Thyroid gland (tissue), 4 donors: Measurements from ENCODE around the gene SUPT3H. TPM values are rescaled to one million over a fixed set of nuclear protein-coding genes. Genes with fewer than 3 reads are reported as not detected.

Source experiments
- DNase-seq, 2 donors: peaks; one replicate each; pipeline ENCODE4 v3.0.0-alpha.2; 2019
- H3K27ac ChIP-seq, 3 donors: fragments of 200-600 bp; sonication (generic); 1 replicate in 2 of 3; 2 replicates in 1 of 3; pipeline ENCODE4 v1.5.1; 2016 to 2019; ENCODE audit warnings: mild to moderate bottlenecking in 1 of 3, moderate library complexity in 1 of 3
- H3K27me3 ChIP-seq: fragments of 200-600 bp; sonication (generic); one replicate; pipeline ENCODE4 v1.5.1; 2019
- H3K36me3 ChIP-seq, 2 donors: fragments of 200-600 bp; sonication (generic); one replicate each; pipeline ENCODE4 v1.5.1; 2016 to 2019
- H3K4me1 ChIP-seq, 2 donors: fragments of 200-600 bp; sonication (generic); one replicate each; pipeline ENCODE4 v1.5.1; 2017 to 2019
- H3K4me3 ChIP-seq, 3 donors: fragments of 200-600 bp; sonication (generic); replicated peaks in 1 of 3; 1 replicate in 2 of 3; 2 replicates in 1 of 3; pipeline ENCODE4 v1.5.1; 2016; ENCODE audit warnings: mild to moderate bottlenecking in 1 of 3
- H3K9me3 ChIP-seq: fragments of 200-600 bp; sonication (generic); one replicate; pipeline ENCODE4 v1.5.1; 2017
- CTCF ChIP-seq, 6 experiments: fragments of 200-600 bp in 3 of 6; fragments of 450-650 bp in 3 of 6; sonication (generic) in 3 of 6; IDR thresholded peaks; one replicate each; pipeline ENCODE4 v1.5.1; 2016 to 2019; ENCODE audit warnings: antibody characterized with exemption in 6 of 6, mild to moderate bottlenecking in 2 of 6, inconsistent platforms in 1 of 6, moderate library complexity in 1 of 6
- POLR2A ChIP-seq, 2 donors: fragments of 450-650 bp; IDR thresholded peaks; one replicate each; pipeline ENCODE4 v1.6.1; 2017; ENCODE audit warnings: antibody characterized with exemption in 2 of 2, mild to moderate bottlenecking in 2 of 2, moderate library complexity in 1 of 2
- WGBS, 2 donors: methylation state at CpG; one replicate each; pipeline ENCODE4 v1.1.5; 2017; 5-methylcytosine and 5-hydroxymethylcytosine counted together
- intact Hi-C: fragments of 100-400 bp; cut with DNase I; formaldehyde crosslinking; loops from one replicate; pipeline ENCODE4 v1.15.1; 2023
- total RNA-seq, 4 donors: library from RNA; depleted of rRNA; stranded (reverse); fragments of >200 nt; gene quantifications; one replicate each; pipeline ENCODE4 v1.2.3, GENCODE V29; 2016

Gene SUPT3H
- total RNA-seq, 4 donors from 2014 or later, result 9.8 to 21.6 (median 11.1) TPM

GRCh38 chr6:44855562-44856411 is 521.9 kb downstream of the SUPT3H start:
- H3K27me3 ChIP-seq, result no peaks in the 10 kb centered on the region
- no peak overlapping the region for H3K27ac ChIP-seq
- TF ChIP-seq CTCF (IDR thresholded peaks at IDR 0.05) (no peak), POLR2A (IDR thresholded peaks at IDR 0.05) (no peak)
- 44% methylated on average over 7 of the region's 7 CpGs for WGBS, 2 donors
- no peaks in the 10 kb centered on the region for H3K9me3 ChIP-seq
- no peak for DNase-seq
- peaks cover 9 to 13% of the 10 kb centered on the region in 2 donors for H3K4me1 ChIP-seq
- intact Hi-C loops, result no loop called here
- no peaks in the 10 kb centered on the region for H3K36me3 ChIP-seq
- H3K4me3 ChIP-seq, result no peak overlapping the region

- WGBS, 2 donors, result 79 to 81% methylated on average over 2 of the region's 2 CpGs
- no peaks in the 10 kb centered on the region for H3K9me3 ChIP-seq
- no peak overlapping the region for H3K4me3 ChIP-seq
- H3K27ac ChIP-seq, result no peak overlapping the region
- TF ChIP-seq CTCF (IDR thresholded peaks at IDR 0.05), result no peak
- TF ChIP-seq POLR2A (IDR thresholded peaks at IDR 0.05), result no peak
- H3K4me1 ChIP-seq, result peaks cover 9 to 13% of the 10 kb centered on the region in 2 donors
- no peak for DNase-seq
- H3K27me3 ChIP-seq, result no peaks in the 10 kb centered on the region
- intact Hi-C loops, result no loop called here
- H3K36me3 ChIP-seq, result no peaks in the 10 kb centered on the region
Measured at GRCh38 chr6:44854712-44855443, 522.9 kb downstream of the SUPT3H start.

- 73 to 89% methylated on average over 1 of the region's 1 CpG for WGBS, 2 donors
- no peaks in the 10 kb centered on the region for H3K27me3 ChIP-seq
- no peak overlapping the region for H3K27ac ChIP-seq
Measured at GRCh38 chr6:44851176-44851575, 526.6 kb downstream of the SUPT3H start.

GRCh38 chr6:44850312-44850711 is 527.4 kb downstream of the SUPT3H start:
- H3K27ac ChIP-seq, result no peak overlapping the region
- H3K36me3 ChIP-seq, result no peaks in the 10 kb centered on the region
- DNase-seq, result no peak
- no peaks in the 10 kb centered on the region for H3K9me3 ChIP-seq
- H3K4me3 ChIP-seq, result no peak overlapping the region
- H3K27me3 ChIP-seq, result no peaks in the 10 kb centered on the region
- TF ChIP-seq POLR2A (IDR thresholded peaks at IDR 0.05) (no peak), CTCF (IDR thresholded peaks at IDR 0.05) (no peak)
- intact Hi-C loops, result no loop called here
- H3K4me1 ChIP-seq, result peaks cover 0 to under 1% of the 10 kb centered on the region in 2 donors

More at GRCh38 chr6:44851176-44851575, 526.6 kb downstream of the SUPT3H start:
- H3K4me1 ChIP-seq, result peaks cover 5 to 8% of the 10 kb centered on the region in 2 donors
- H3K36me3 ChIP-seq, result no peaks in the 10 kb centered on the region
- intact Hi-C loops, result no loop called here
- no peak for DNase-seq
- H3K9me3 ChIP-seq, result no peaks in the 10 kb centered on the region
- TF ChIP-seq CTCF (IDR thresholded peaks at IDR 0.05) (no peak), POLR2A (IDR thresholded peaks at IDR 0.05) (no peak)
- no peak overlapping the region for H3K4me3 ChIP-seq

- no peaks in the 10 kb centered on the region for H3K4me1 ChIP-seq
- H3K4me3 ChIP-seq, result no peak overlapping the region
- 88 to 97% methylated on average over 1 of the region's 1 CpG for WGBS, 2 donors
- TF ChIP-seq POLR2A (IDR thresholded peaks at IDR 0.05) (no peak), CTCF (IDR thresholded peaks at IDR 0.05) (no peak)
- no peaks in the 10 kb centered on the region for H3K27me3 ChIP-seq
- no peak for DNase-seq
- no peaks in the 10 kb centered on the region for H3K36me3 ChIP-seq
- H3K9me3 ChIP-seq, result no peaks in the 10 kb centered on the region
- intact Hi-C loops, result no loop called here
- H3K27ac ChIP-seq, result no peak overlapping the region
Measured at GRCh38 chr6:44849806-44850205, 527.9 kb downstream of the SUPT3H start.
